Gastrocnemius medialis (tissue), 4 donors: ENCODE data around the gene SLC16A10.

Experiments
- CTCF ChIP-seq, 5 experiments: fragments of 450-650 bp in 3 of 5; fragments of 200-600 bp in 2 of 5; sonication (generic) in 2 of 5; IDR thresholded peaks in 4 of 5; conservative IDR thresholded peaks in 1 of 5; 1 replicate in 4 of 5; 2 replicates in 1 of 5; pipeline ENCODE4 v1.5.1; 2016 to 2019; ENCODE audit warnings: antibody characterized with exemption in 5 of 5, mild to moderate bottlenecking in 3 of 5, moderate library complexity in 3 of 5
- POLR2A ChIP-seq, 2 donors: fragments of 450-650 bp; IDR thresholded peaks; one replicate each; pipeline ENCODE4 v1.6.1; 2017; ENCODE audit warnings: antibody characterized with exemption in 2 of 2, mild to moderate bottlenecking in 2 of 2, moderate library complexity in 2 of 2

- TF ChIP-seq CTCF (IDR thresholded peaks at IDR 0.05 in 4 of 5, conservative IDR thresholded peaks at IDR 0.05 in 1 of 5): no peak
- no peak for TF ChIP-seq POLR2A (IDR thresholded peaks at IDR 0.05)
Measured at GRCh38 chr6:111215131-111215530, 127.8 kb downstream of the SLC16A10 start.
